Upper lobe of left lung (tissue), 4 donors: ENCODE results near the gene ZNF606.

ENCODE experiments used
- CTCF ChIP-seq, 6 experiments: fragments of 450-650 bp in 4 of 6; fragments of 200-600 bp in 2 of 6; sonication (generic) in 2 of 6; IDR thresholded peaks; one replicate each; pipeline ENCODE4 v1.5.1; 2016 to 2019; ENCODE audit warnings: antibody characterized with exemption in 6 of 6
- EP300 ChIP-seq, 4 donors: sonication (generic); formaldehyde crosslinking; IDR thresholded peaks; one replicate each; pipeline ENCODE4 v1.5.1; 2017; ENCODE audit warnings: antibody characterized with exemption in 4 of 4, control low read depth in 2 of 4
- POLR2A ChIP-seq, 4 donors: fragments of 450-650 bp; IDR thresholded peaks; one replicate each; pipeline ENCODE4 v1.5.1; 2016 to 2017; ENCODE audit warnings: antibody characterized with exemption in 4 of 4, mild to moderate bottlenecking in 2 of 4
- POLR2AphosphoS5 ChIP-seq, 2 donors: sonication (generic); formaldehyde crosslinking; IDR thresholded peaks; one replicate each; pipeline ENCODE4 v1.5.1; 2017; ENCODE audit warnings: antibody characterized with exemption in 2 of 2

- TF ChIP-seq CTCF (IDR thresholded peaks at IDR 0.05) (peak in 2 of 6 experiments; percentile 12 to 29), EP300 (IDR thresholded peaks at IDR 0.05) (no peak), POLR2A (IDR thresholded peaks at IDR 0.05) (peak; percentile 19 to 87 (median 65)), POLR2AphosphoS5 (IDR thresholded peaks at IDR 0.05) (peak; percentile 91 to 92)
These were observed at the start of gene ZNF606 for GRCh38 chr19:58002384-58003173.
